ENCODE data around the gene LSS.
"Not testable (repeated sequence)": the region's sequence is repeated elsewhere in the genome, so short reads cannot be mapped to it uniquely, and the experiment has no call there.

The LSS gene

DNA sequence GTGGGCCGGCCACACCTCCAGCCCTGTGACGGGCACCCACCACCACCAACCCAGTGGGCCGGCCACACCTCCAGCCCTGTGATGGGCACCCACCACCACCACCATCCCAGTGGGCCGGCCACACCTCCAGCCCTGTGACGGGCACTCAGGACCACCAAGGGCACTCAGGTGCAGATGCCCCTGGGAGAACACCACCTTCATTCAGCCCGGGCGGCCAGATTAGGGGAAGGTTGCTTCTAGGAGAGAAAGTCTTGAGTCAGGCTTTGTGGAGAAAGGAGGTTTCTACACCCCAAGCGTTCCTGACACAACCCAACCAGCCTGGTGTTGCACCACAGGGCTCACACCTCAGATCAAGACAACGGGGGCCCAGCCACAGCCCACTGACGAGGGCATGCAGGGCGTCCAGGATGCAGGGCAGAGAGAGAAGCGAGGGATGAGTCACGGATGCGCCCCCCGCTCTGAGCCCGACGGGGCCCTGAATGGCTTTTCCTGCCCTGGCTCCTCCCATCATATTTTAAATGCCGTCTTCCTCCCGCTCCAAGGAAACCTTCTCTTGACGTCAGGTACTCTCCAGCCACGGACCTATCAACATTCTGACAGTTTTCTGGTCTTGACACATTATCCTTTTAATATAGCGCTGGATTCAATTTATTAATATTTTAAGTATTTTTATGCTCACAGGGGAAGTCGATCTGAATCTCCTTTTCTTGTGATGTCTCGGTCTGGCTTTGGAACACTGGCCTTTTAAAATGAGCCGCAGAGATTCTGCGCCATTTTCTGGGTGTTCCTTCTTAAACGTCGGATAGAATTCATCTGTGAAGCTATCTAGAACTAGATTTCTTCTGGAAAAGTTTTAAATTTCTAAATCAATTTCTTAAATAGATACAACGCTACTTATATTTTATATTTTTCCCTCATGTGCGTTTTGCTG lies 43.7 kb downstream of the LSS start:
- peak; percentile 29 to 36 for DNase-seq

DNA sequence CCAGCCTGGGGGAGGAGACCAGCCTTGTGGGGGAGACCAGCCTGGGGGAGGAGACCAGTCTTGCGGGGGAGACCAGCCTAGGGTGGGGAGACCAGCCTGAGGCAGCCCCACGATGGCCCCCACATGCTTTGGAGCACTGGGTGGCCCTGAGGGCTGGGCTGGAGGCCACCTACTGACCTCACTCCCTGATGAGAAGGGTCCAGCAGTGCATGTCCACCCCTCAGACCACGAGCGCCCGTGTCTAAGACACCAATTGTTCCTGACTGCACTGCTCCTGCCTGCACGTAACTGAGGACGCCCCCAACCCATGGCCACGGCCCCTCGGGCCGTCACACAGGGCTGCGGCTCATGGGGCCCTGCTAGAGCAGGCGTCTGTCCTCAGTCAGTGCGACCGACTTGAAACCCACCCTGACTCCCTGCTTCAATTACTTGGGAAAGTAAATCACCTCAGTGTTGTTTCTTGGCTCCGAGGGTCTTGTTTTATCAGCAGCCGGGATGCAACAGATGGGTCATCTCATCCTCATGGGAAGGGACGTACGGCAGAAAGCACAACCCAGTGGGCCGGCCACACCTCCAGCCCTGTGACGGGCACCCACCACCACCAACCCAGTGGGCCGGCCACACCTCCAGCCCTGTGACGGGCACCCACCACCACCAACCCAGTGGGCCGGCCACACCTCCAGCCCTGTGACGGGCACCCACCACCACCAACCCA lies 44.5 kb downstream of the LSS start, which contains the start of gene SPATC1L:
TSS of gene SPATC1L (minus strand) at position 550 of the 715 bp plus-strand sequence. CDS start 1,643 bp downstream, outside the sequence.
- DNase-seq, result no peak

DNA sequence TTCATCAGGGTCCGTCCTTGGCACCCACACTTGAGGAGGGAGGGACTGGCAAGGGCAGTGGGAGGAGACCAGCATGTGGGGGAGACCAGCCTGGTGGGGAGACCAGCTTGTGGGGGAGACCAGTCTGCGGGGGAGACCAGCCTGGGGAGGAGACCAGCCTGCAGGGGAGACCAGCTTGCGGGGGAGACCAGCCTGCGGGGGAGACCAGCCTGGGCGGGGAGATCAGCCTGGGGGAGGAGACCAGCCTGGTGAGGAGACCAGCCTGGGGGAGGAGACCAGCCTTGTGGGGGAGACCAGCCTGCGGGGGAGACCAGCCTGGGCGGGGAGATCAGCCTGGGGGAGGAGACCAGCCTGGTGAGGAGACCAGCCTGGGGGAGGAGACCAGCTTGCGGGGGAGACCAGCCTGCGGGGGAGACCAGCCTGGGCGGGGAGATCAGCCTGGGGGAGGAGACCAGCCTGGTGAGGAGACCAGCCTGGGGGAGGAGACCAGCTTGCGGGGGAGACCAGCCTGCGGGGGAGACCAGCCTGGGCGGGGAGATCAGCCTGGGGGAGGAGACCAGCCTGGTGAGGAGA lies 45.2 kb downstream of the LSS start:
- DNase-seq, result not testable (repeated sequence)

DNA sequence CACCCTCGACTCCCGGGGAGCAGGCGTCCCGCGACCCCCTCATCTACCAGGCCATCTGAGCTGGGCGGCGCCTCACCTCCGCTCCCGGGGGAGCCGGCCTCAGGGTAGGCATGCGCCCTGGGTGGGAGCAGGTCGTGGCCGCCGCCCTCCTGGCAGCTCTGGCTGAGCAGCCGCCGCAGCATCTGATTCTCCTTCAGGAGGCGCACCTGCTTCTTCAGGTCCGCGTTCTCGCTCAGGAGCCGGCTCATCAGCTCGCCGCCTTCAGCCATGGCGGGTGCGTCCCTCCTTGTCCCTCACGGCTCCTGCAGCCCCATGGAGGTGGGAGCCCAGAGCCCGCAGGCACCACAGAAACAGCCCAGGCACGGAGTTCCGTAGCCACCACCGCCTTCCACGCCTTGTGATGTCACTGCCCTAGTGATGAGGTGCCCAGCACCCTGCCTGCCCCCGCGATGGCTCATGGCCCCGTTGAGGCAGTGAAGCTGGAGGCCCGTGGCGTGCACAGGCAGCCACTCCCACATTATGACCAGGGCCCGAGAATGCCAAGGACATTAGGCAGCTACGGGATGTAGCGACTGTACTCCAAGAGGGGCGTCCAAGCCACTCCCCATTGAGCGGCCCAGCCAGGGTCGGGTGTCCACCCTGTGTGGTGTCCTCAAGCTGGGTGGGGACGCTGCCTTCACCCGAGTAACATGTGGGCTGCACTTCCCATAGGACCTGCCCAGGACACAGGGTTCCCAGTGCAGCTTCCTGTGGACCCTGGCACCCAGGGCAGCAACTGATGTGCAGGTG lies 45.8 kb downstream of the LSS start:
- no peak for DNase-seq

DNA sequence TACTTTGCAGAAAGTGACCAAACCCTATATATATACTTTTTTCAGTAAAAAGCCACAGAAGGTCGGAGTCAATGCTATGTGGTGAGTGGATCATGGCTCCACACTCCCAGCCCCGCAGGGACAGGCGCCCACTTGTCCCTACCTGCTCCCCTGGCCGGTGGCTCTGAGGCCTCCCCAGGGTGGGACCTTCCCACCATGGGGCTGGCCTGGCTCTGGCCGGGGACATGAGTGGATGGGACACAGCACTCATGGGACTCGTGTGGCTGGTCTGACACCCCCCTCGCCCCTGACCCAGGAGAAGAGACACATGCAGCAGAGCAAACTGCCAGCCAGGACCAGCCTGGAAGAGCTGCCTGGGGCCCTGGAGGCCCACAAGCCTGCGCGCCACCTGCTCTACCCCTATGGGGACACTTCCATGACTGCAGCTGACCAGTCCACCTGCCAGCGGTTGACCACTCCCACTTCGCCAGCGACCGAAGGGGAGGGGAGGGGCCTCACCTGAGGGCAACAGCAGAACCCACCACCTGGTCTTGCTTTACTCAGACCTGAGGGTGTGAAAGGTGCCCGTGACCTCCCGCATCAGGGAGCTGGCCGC lies 46.5 kb downstream of the LSS start:
- no peak for DNase-seq

DNA sequence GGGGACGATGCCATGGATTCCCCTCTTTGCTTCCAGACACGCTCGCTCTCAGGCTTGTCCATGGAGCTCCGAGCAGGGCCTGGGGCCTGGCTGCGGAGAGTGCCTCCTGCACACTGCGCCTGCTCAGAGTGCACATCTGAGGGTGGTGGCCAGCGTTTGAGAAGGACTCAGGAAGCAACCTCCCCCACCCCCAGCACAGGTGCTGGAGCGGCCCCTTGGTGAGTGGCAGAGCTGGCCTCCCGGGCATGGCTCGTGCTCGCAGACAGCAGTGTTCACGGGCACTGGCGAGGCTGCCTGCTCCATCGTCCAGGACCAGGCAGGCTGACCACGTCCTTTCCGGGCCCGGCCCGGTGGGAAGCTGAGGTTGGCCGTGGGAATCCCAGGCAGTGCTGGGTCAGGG lies 47.1 kb downstream of the LSS start:
- no peak for DNase-seq

DNA sequence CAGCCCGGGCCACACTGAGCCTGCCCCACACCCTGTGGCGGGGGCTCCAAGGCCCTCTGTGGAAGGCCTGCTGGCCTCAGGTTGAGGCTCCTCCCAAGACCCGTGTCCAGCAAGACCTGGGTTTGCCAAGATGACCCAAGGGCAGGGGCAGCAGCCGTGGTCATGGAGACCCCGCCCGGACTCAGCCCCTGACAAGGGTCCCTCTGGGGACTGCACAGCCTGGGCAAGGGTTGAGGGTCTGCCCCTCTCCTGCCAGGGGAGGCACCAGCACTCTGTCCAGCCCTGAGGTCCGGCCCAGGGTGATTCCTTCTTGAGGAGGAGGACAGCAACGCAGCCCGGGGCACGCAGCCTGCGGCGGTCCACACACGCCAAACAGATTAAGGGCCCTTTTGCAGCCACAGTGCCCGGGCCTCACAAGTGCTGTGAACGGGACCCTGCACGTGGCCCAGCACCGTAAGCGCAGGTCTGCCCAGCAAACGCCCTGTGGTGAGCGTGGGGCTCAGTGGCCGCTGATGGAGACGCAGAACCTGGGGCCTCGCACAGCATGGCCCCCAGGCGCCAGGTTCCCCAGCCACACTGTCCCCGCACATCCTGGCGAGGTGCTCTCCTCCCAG lies 47.7 kb downstream of the LSS start:
- no peak for DNase-seq

DNA sequence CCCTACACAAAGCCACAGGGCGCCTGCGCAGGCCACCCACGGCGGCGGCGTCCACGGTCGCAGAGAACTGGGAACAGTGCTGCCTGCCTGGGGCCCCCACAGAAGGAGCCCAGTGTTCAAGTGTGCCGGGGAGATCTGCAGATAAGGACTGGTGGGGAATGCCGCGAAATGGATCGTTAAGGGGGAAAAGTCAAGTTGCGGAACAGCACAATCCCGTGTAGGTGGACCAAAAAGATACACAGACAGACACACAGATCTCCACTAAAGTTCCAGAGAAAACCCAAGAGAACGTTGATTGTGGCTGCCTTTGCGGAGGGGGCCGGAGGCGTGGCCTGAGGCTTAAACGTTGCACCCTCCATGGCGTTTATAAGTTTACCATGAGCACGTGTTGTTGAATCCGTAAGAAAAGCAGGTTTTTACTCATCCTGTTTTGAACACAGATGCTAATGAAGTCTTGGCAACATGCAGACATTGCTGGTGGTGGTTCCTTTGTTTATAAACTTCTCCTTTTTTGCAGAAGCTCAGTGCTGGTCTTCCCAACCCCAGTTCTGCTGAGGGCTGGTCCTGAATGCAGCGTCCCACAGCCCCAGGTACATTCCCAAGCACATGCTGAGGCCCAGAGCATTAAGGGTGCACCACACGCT lies 48.4 kb downstream of the LSS start:
- DNase-seq, result no peak

DNA sequence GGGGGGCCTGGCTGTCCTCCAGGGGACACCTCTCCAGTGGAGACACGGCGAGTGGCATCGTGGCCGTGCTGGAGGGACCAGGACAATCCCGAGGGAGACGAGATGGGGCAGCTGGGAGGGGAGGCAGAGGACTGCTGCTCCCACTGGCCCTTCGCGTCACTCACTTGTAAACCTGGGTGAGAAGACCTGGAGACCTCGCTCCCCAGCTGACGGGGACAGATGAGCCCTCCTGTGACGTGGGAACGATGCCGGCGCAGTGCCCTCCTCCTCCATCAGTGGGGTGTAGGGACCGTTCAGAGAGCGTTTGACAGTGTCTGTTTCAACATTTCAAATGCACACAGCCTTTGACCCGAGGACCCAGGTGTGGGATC lies 48.9 kb downstream of the LSS start:
- DNase-seq, result no peak

DNA sequence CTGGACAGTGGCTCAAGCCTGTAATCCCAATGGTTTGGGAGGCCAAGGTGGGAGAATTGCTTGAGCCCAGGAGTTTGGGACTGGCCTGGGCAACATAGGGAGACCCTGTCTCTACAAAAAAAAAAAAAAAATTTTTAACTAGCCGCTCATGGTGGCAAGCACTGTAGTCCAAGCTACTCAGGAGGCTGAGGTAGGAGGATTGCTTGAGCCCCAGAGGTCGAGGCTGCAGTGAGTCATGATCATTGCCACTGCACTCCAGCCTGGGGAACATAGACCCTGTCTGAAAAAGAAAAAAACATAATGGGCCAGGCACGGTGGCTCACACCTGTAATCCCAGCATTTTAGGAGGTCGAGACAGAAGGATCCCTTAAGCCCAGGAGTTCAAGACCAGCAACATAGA lies 49.6 kb downstream of the LSS start:
- DNase-seq, result no peak

DNA sequence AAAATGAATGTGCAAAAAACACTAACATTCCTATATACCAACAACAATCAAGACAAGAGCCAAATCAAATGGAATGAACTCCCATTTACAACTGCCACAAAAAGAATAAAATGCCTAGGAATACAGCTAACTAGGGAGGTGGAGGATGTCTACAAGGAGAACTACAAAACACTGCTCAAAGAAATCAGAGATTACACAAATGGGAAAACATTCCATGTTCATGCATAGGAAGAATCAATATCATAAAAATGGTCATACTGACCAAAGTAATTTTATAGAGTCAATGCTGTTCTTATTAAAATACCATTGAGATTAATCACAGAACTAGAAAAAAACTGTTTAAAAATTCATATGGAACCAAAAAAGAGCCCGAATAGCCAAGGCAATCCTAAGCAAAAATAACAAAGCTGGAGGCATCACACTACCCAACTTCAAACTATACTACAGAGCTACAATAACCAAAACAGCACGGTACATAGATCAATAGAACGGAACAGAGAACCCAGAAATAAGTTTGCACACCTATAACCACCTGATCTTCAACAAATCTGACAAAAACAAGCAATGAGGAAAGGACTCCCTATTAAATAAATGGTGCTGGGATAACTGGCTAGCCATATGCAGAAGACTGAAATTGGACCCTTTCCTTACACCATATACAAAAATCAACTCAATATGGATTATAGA lies 52.0 kb downstream of the LSS start:
- DNase-seq, result not testable (repeated sequence)

DNA sequence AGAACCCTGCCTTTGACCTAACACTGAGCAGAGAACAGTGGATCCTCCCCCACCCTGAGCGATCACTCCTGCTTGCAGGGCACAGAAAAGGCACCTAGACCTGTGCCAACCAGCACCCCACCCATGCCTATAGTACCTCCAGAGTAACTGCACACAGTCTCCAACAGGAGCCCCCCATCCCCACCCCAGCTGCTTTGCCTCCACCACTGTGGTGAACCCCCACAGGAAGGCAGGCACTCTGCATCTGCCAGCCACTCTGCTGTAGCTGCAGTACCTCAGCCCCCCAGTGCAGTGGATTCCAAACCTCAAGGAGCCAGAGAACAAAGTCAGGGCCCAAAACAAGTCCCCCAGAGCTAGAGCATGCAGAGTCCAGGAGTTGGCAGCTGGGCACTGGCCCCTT lies 55.0 kb downstream of the LSS start:
- no peak for DNase-seq

DNA sequence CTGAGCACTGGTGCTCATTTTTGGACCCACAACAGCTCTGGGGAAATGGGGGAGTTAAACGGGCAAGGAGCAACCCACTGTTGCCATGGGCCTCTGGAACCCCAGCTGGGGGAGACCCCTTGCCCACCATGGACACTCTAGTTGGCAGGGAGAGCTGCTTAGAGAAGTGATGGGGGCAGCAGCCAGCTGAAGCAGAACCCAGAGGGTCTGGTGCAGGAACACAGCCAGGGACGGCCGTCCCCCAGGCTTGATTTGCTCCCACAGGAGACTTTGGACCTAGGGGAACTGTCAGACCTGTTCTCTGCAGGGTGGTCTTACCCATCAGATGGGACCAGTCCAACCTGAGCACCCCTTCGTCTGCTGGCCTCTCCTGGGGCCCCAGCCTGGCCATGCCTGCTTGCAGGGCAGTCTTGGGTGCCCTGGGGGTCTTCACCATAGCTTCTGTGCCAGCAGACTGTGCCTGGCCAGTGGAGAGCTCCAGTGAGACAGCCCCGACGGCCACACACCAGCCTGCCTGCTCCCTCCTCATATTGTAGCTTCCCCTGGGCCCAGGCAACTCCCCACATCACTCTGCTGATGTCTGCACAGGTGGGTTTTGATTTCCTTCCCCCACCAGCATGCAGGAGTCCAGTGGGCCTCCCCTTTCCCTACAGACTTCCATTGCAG lies 55.6 kb downstream of the LSS start:
- no peak for DNase-seq

DNA sequence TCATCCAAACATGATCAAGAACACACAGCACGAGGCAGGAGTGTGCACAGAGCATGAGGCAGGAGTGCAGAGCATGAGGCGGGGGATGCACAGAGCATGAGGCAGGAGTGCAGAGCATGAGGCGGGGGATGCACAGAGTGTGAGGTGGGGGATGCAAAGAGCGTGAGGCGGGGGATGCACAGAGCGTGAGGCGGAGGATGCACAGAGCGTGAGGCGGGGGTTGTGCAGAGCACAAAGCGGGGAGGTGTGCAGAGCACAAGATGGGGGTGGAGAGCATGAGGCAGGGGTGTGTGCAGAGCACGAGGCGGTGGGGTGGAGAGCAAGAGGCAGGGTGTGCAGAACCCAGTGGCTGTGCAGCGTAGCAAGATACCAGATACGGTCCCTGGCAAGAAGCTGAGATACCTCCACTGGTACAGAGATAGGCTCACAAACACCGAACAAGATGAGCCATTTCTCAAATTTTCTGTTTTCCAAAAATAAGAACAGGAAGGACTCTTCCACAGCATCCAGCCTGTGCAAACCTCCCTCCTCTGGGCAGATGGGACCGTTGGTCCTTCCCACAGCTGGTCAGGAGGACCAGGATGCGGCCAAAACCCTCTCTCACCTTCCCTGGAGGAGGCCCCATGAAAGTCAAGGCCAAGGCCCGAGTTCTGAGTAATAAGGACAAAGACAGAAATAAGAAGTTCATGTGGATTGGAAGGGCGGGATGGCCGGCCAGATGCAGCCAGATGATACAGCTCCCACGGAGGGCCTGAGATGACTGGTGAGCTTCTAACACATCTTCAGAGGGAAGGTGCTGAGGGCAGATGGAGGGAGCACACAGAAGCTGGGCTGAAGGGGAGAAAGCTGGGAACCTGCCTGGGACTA lies 56.3 kb downstream of the LSS start:
- no peak for DNase-seq

DNA sequence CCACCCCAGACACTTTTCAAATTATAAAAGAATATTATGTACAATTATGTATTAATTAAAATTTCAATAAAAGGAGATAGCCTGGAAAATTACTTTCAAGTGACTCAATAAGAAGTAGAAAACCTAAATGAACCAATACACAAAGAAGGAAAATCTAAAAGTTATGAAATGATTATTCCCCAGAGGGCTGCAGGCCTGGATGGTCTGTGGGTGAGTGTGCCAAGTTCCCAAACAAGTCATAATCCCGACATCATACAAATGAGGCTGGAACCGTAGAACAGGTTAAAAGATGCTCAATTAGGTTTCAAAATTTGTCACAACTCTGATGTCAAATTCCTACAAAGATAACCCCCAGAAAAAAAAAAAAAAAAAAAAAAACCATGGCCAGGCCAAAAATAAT lies 57.0 kb downstream of the LSS start:
- DNase-seq, result no peak

DNA sequence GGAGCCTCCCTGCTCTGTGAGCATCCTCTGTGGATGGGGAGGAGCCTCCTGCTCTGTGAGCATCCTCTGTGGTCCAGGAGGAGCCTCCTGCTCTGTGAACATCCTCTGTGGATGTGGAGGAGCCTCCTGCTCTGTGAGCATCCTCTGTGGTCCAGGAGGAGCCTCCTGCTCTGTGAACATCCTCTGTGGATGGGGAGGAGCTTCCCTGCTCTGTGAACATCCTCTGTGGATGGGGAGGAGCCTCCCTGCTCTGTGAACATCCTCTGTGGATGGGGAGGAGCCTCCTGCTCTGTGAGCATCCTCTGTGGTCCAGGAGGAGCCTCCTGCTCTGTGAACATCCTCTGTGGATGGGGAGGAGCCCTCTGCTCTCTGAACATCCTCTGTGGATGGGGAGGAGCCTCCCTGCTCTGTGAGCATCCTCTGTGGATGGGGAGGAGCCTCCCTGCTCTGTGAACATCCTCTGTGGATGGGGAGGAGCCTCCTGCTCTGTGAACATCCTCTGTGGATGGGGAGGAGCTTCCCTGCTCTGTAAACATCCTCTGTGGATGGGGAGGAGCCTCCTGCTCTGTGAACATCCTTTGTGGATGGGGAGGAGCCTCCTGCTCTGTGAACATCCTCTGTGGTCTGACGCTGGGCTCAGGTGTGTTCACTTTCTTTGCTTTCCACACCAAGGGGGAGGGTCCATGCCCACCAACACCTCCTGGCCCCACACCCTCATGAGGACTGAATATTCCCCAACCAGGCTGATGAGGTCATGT lies 58.0 kb downstream of the LSS start:
- not testable (repeated sequence) for DNase-seq

DNA sequence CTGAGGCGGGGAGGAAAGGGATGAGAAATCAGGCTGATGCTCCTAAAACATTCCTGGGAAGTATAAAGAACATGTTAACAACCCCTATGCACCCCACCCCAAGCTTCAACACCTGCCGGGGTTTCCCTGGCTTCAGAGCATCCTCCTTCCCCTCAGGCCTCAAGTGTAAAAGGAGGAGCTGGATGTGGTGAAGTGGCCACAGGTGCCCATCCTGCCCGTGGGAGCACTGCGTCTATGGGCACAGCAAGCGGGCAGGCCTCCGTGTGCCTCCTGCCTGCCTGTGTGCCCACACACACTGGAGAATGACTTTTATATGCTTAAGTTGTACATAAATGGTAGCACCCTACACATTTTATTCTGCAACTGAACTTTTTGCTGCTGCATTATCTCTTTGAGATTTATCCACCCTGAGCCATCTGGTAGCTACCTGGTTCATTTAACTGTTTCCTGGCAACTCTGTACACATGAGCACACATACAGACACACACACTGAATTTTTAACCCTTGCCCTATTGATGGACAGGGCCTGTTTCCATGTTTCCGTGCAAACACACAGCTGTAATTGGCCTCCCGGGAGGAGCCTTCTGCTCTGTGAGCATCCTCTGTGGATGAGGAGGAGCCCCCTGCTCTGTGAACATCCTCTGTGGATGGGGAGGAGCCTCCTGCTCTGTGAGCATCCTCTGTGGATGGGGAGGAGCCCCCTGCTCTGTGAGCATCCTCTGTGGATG lies 59.8 kb downstream of the LSS start:
- DNase-seq, result no peak

DNA sequence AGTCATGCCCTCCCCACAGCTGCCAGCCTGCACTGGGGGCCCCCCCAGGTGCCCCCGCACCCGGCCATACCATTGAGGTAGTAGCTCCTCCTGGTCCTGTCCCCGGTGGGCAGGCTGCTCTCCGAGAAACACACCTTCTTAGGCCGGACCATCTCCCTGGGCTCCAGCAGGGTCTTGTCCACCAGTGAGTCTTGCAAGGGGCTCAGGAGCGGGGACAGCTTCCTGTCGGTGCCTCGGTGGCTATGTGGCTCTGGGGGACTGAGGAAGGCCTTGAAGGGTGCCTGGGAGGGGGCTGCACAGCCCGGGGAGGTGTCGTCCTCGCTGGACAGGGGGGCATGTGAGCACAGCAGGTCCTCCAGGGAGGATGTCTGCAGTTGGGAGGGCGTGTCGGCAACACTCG lies 60.3 kb downstream of the LSS start:
- no peak for DNase-seq

Data from activated CD4-positive, alpha-beta T cell treated with anti-CD3 and anti-CD28 coated beads, Interleukin-2, amount 50 U/mL, for 4 hours (primary cell).